Mesendoderm (in vitro differentiated cells): ENCODE measurements around the gene CMKLR1.

Experiments
- DNase-seq: peaks from one replicate; pipeline ENCODE4 v3.0.0; 2013
- H2AK5ac ChIP-seq: 2 replicates; pipeline ENCODE4 v1.6.1; 2013; ENCODE audit warnings: low read length, inconsistent platforms
- H2BK120ac ChIP-seq: 2 replicates; pipeline ENCODE4 v1.6.1; 2013; ENCODE audit warnings: low read depth, mild to moderate bottlenecking, low read length, moderate library complexity, mixed read lengths
- H2BK15ac ChIP-seq: replicated peaks from 2 replicates; pipeline ENCODE4 v1.6.1; 2013; ENCODE audit warnings: low read depth, mild to moderate bottlenecking, moderate library complexity
- H2BK5ac ChIP-seq: 2 replicates; pipeline ENCODE4 v1.6.1; 2013; ENCODE audit warnings: low read length, inconsistent platforms
- H3K18ac ChIP-seq: 2 replicates; pipeline ENCODE4 v1.6.1; 2013; ENCODE audit warnings: mild to moderate bottlenecking, low read length, mixed read lengths
- H3K23ac ChIP-seq: one replicate; pipeline ENCODE4 v1.6.1; 2013; ENCODE audit warnings: low read length
- H3K27ac ChIP-seq: 2 replicates; pipeline ENCODE4 v1.5.1; 2013; ENCODE audit warnings: low read depth, mild to moderate bottlenecking, inconsistent platforms, low read length, moderate library complexity
- H3K27me3 ChIP-seq: 2 replicates; pipeline ENCODE4 v1.6.1; 2013; ENCODE audit warnings: low read length, control low read depth, mild to moderate bottlenecking, inconsistent platforms; ENCODE audit not compliant: insufficient read depth, poor library complexity
- H3K36me3 ChIP-seq: 2 replicates; pipeline ENCODE4 v1.6.1; 2013; ENCODE audit warnings: low read length, inconsistent platforms; ENCODE audit not compliant: control insufficient read depth, insufficient read depth
- H3K4ac ChIP-seq: one replicate; pipeline ENCODE4 v1.6.1; 2013; ENCODE audit warnings: low read depth, mild to moderate bottlenecking, low read length, moderate library complexity
- H3K4me1 ChIP-seq: 2 replicates; pipeline ENCODE4 v1.6.1; 2013; ENCODE audit warnings: low read depth, low read length, inconsistent platforms; ENCODE audit not compliant: control insufficient read depth
- H3K4me2 ChIP-seq: 2 replicates; pipeline ENCODE4 v1.6.1; 2013; ENCODE audit warnings: low read length
- H3K4me3 ChIP-seq: 2 replicates; pipeline ENCODE4 v1.5.1; 2013; ENCODE audit warnings: mild to moderate bottlenecking, low read length
- H3K56ac ChIP-seq: one replicate; pipeline ENCODE4 v1.6.1; 2013; ENCODE audit warnings: low read length
- H3K79me1 ChIP-seq: 2 replicates; pipeline ENCODE4 v1.6.1; 2013; ENCODE audit warnings: low read length, inconsistent platforms
- H3K79me2 ChIP-seq: 2 replicates; pipeline ENCODE4 v1.6.1; 2013; ENCODE audit warnings: mild to moderate bottlenecking, low read length; ENCODE audit not compliant: control insufficient read depth, insufficient read depth
- H3K9ac ChIP-seq: 2 replicates; pipeline ENCODE4 v1.6.1; 2013; ENCODE audit warnings: low read length, inconsistent platforms
- H4K5ac ChIP-seq: one replicate; pipeline ENCODE4 v1.6.1; 2013; ENCODE audit warnings: low read length
- H4K8ac ChIP-seq: one replicate; pipeline ENCODE4 v1.6.1; 2013; ENCODE audit warnings: low read depth, mild to moderate bottlenecking, control low read depth, low read length, moderate library complexity
- WGBS: extraction: QIAGEN DNeasy Blood & Tissue Kit; methylation state at CpG from one replicate; pipeline ENCODE4 v1.1.7; 2013; ENCODE audit warnings: low lambda C conversion rate, missing lambda C conversion rate; ENCODE audit not compliant: insufficient coverage; ENCODE audit errors: extremely low coverage; 5-methylcytosine and 5-hydroxymethylcytosine counted together

CMKLR1 gene

GRCh38 chr12:108287227-108287626 lies 51.9 kb downstream of the CMKLR1 start:
- H3K4me3 ChIP-seq: no peak overlapping the region
- H4K8ac ChIP-seq: no peak overlapping the region
- H3K18ac ChIP-seq: no peak overlapping the region
- no peak for DNase-seq
- peaks cover 2% of the 10 kb centered on the region for H3K4me1 ChIP-seq
- no peak overlapping the region for H3K4me2 ChIP-seq
- no peak overlapping the region for H2BK5ac ChIP-seq
- H3K79me2 ChIP-seq: no peaks in the 10 kb centered on the region
- H3K36me3 ChIP-seq: no peaks in the 10 kb centered on the region
- no peak overlapping the region for H3K23ac ChIP-seq
- H3K4ac ChIP-seq: no peak overlapping the region
- H3K56ac ChIP-seq: no peak overlapping the region
- no peak overlapping the region for H2BK15ac ChIP-seq
- no peak overlapping the region for H2AK5ac ChIP-seq
- H4K5ac ChIP-seq: no peak overlapping the region
- H3K79me1 ChIP-seq: no peaks in the 10 kb centered on the region
- no peak overlapping the region for H3K9ac ChIP-seq
- no peaks in the 10 kb centered on the region for H3K27me3 ChIP-seq
- WGBS: 100% methylated on average over 1 of the region's 3 CpGs
- H2BK120ac ChIP-seq: no peak overlapping the region
- H3K27ac ChIP-seq: no peak overlapping the region

GRCh38 chr12:108285016-108285415 lies 54.1 kb downstream of the CMKLR1 start:
- WGBS: no CpG with 5 or more reads among the region's 2 CpGs
- H4K8ac ChIP-seq: no peak overlapping the region
- no peak overlapping the region for H3K4ac ChIP-seq
- H3K56ac ChIP-seq: no peak overlapping the region
- no peak overlapping the region for H3K18ac ChIP-seq
- H4K5ac ChIP-seq: no peak overlapping the region
- H3K27me3 ChIP-seq: no peaks in the 10 kb centered on the region
- no peaks in the 10 kb centered on the region for H3K36me3 ChIP-seq
- no peak for DNase-seq
- no peak overlapping the region for H3K4me2 ChIP-seq
- no peak overlapping the region for H2BK120ac ChIP-seq
- H3K4me1 ChIP-seq: peaks cover 2% of the 10 kb centered on the region
- no peak overlapping the region for H2BK5ac ChIP-seq
- no peak overlapping the region for H3K4me3 ChIP-seq
- no peak overlapping the region for H3K27ac ChIP-seq
- H3K79me2 ChIP-seq: no peaks in the 10 kb centered on the region
- H2BK15ac ChIP-seq: no peak overlapping the region
- H3K23ac ChIP-seq: no peak overlapping the region
- H3K9ac ChIP-seq: no peak overlapping the region
- no peak overlapping the region for H2AK5ac ChIP-seq
- H3K79me1 ChIP-seq: no peaks in the 10 kb centered on the region

GRCh38 chr12:108284163-108284562 lies 54.9 kb downstream of the CMKLR1 start:
- no peak overlapping the region for H4K8ac ChIP-seq
- no peak overlapping the region for H2BK15ac ChIP-seq
- H3K36me3 ChIP-seq: no peaks in the 10 kb centered on the region
- no peak overlapping the region for H3K4ac ChIP-seq
- H3K4me1 ChIP-seq: no peaks in the 10 kb centered on the region
- no peak overlapping the region for H3K27ac ChIP-seq
- H3K79me2 ChIP-seq: no peaks in the 10 kb centered on the region
- WGBS: no CpG with 5 or more reads among the region's 7 CpGs
- H3K4me2 ChIP-seq: no peak overlapping the region
- DNase-seq: no peak
- H2AK5ac ChIP-seq: no peak overlapping the region
- H3K9ac ChIP-seq: no peak overlapping the region
- no peak overlapping the region for H2BK120ac ChIP-seq
- H3K4me3 ChIP-seq: no peak overlapping the region
- no peak overlapping the region for H3K23ac ChIP-seq
- no peak overlapping the region for H3K56ac ChIP-seq
- H3K79me1 ChIP-seq: no peaks in the 10 kb centered on the region
- H3K27me3 ChIP-seq: no peaks in the 10 kb centered on the region
- H4K5ac ChIP-seq: no peak overlapping the region
- no peak overlapping the region for H3K18ac ChIP-seq
- no peak overlapping the region for H2BK5ac ChIP-seq

- Histone ChIP-seq H3K18ac (no peak overlapping the region), H3K4me2 (no peak overlapping the region), H3K79me1 (no peaks in the 10 kb centered on the region), H3K27ac (no peak overlapping the region), H2BK15ac (no peak overlapping the region), H3K4me1 (no peaks in the 10 kb centered on the region), H3K4me3 (no peak overlapping the region), H3K23ac (no peak overlapping the region), H2BK120ac (no peak overlapping the region), H3K36me3 (no peaks in the 10 kb centered on the region), H3K79me2 (no peaks in the 10 kb centered on the region), H4K5ac (no peak overlapping the region), H3K4ac (no peak overlapping the region), H3K9ac (no peak overlapping the region), H4K8ac (no peak overlapping the region), H3K27me3 (no peaks in the 10 kb centered on the region), H2BK5ac (no peak overlapping the region), H2AK5ac (no peak overlapping the region), H3K56ac (no peak overlapping the region)
- DNase-seq: no peak
- WGBS: no CpG with 5 or more reads among the region's 3 CpGs
These were observed 56.4 kb downstream of the CMKLR1 start for GRCh38 chr12:108282676-108283075.

- Histone ChIP-seq H4K8ac (no peak overlapping the region), H2BK15ac (no peak overlapping the region), H3K79me2 (no peaks in the 10 kb centered on the region), H3K18ac (no peak overlapping the region), H2BK120ac (no peak overlapping the region), H3K56ac (no peak overlapping the region), H3K9ac (no peak overlapping the region), H3K27ac (no peak overlapping the region), H2AK5ac (no peak overlapping the region), H3K23ac (no peak overlapping the region), H3K4me2 (no peak overlapping the region), H3K36me3 (no peaks in the 10 kb centered on the region), H3K4me3 (no peak overlapping the region), H3K4ac (no peak overlapping the region), H3K4me1 (no peaks in the 10 kb centered on the region), H2BK5ac (no peak overlapping the region), H4K5ac (no peak overlapping the region), H3K79me1 (no peaks in the 10 kb centered on the region), H3K27me3 (no peaks in the 10 kb centered on the region)
- WGBS: no CpG with 5 or more reads among the region's 2 CpGs
- no peak for DNase-seq
These were observed 57.0 kb downstream of the CMKLR1 start for GRCh38 chr12:108282160-108282559.

- Histone ChIP-seq H3K4me1 (peaks cover 2% of the 10 kb centered on the region), H3K4ac (no peak overlapping the region), H3K27ac (no peak overlapping the region), H3K27me3 (no peaks in the 10 kb centered on the region), H2BK120ac (no peak overlapping the region), H3K9ac (no peak overlapping the region), H3K79me1 (no peaks in the 10 kb centered on the region), H3K36me3 (no peaks in the 10 kb centered on the region), H3K4me3 (no peak overlapping the region), H3K23ac (no peak overlapping the region), H2BK5ac (no peak overlapping the region), H4K5ac (no peak overlapping the region), H3K4me2 (no peak overlapping the region), H3K18ac (no peak overlapping the region), H2AK5ac (no peak overlapping the region), H3K79me2 (no peaks in the 10 kb centered on the region), H4K8ac (no peak overlapping the region), H2BK15ac (no peak overlapping the region), H3K56ac (no peak overlapping the region)
- DNase-seq: no peak
These were observed 61.5 kb downstream of the CMKLR1 start for GRCh38 chr12:108277613-108278012.
